Measurements from ENCODE around the gene ICAM1.
A peak's percentile ranks its signal among the peaks of the same experiment; 100 is the strongest.

ICAM1 gene

DNA sequence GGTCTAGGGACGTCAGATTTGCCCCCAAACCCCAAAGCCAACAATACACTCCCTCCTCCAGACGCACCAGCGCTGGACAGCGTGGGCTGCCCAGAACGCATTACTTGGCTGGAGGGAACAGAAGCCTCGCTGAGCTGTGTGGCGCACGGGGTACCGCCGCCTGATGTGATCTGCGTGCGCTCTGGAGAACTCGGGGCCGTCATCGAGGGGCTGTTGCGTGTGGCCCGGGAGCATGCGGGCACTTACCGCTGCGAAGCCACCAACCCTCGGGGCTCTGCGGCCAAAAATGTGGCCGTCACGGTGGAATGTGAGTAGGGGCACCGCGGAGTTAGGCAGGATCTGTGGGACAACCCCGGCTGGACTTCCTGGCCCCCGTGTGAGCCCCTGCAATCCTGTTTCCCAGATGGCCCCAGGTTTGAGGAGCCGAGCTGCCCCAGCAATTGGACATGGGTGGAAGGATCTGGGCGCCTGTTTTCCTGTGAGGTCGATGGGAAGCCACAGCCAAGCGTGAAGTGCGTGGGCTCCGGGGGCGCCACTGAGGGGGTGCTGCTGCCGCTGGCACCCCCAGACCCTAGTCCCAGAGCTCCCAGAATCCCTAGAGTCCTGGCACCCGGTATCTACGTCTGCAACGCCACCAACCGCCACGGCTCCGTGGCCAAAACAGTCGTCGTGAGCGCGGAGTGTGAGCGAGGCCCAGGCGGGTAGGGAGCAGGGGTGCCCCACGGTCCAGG, 22.9 kb downstream of the ICAM1 start:
- no peak for DNase-seq (ENCODE audit: low spot score)

DNA sequence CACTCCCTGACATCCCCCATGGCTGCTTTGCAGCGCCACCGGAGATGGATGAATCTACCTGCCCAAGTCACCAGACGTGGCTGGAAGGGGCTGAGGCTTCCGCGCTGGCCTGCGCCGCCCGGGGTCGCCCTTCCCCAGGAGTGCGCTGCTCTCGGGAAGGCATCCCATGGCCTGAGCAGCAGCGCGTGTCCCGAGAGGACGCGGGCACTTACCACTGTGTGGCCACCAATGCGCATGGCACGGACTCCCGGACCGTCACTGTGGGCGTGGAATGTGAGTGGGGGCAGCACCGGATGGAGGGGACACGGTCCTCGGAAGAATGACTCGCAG, 23.4 kb downstream of the ICAM1 start:
- DNase-seq (ENCODE audit: low spot score) = no peak

DNA sequence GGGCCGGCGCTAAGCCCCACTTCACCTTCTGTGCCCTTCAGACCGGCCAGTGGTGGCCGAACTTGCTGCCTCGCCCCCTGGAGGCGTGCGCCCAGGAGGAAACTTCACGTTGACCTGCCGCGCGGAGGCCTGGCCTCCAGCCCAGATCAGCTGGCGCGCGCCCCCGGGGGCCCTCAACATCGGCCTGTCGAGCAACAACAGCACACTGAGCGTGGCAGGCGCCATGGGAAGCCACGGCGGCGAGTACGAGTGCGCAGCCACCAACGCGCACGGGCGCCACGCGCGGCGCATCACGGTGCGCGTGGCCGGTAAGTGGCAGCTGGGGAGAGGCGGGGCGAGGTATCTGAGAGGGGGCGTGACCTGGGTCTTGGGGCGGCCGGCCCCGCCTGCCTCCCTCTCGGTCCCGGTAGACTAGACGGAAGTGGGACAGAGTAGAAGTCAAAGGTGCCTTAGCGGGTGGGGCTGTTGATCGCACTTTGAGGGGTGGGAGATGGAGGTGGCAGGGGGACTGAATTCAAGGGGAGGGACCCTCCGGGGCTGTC, 24.5 kb downstream of the ICAM1 start:
- DNase-seq (ENCODE audit: low spot score) = no peak

DNA sequence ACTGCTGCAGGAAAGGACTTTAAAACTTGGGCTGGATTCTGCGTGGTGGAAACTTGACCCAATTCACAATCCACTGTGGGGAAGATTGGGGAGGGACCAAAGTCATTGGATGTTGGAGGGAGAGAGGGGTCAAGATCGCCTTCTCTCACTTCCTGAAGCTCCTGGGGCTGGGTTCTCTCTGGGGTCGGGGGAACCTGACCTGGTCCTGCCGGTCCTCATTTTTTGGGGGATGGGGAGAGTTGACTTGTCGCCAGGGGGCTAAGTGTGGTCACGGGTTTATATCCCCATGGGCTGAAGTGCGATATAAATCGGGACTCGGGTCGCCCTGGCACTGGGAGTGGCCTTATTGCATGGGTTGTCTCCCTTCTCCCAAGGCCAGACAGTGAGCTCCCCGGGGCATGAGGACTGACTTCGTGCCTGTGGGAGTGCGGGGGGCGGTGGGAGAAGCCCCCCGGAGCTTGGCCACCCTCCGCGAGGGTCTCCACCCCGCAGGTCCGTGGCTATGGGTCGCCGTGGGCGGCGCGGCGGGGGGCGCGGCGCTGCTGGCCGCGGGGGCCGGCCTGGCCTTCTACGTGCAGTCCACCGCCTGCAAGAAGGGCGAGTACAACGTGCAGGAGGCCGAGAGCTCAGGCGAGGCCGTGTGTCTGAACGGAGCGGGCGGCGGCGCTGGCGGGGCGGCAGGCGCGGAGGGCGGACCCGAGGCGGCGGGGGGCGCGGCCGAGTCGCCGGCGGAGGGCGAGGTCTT, 25.1 kb downstream of the ICAM1 start:
- DNase-seq (ENCODE audit: low spot score) = no peak

- no peak for DNase-seq (ENCODE audit: low spot score)
These were observed 28.9 kb downstream of the ICAM1 start for GRCh38 chr19:10299545-10300458.

DNA sequence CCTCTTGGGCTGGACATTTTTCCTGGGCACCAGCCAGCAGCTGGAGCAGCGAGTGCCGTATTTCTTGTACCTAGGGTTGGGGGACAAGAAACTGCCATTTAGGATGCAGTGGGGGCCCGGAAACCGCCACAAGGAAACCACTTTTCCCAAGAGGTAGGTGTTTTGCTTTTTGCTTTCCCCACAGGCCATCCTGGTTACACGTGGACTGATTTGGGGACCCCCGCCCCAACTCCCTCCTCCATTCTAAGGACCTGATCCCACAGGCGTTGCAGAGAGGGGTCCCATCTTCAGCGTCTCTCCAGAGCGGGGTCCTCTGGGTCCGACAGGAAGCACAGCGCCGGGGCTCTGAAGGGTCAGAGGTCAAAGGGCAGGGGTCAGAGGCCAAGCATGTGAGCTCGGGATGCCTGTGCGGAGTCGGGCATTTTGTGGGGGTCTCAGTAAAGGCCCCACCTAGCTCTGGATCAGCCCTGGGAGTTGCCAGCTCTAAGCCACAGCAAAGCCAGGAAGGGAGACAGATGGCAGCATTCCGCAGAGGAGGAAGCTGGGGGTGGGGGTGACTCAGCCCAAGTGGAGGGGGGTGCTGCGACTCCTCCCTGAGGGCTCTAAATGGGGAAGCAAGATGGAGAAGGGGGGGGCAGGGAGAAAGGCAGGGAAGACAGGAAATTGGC, 34.4 kb downstream of the ICAM1 start:
- no peak for DNase-seq (ENCODE audit: low spot score)

DNA sequence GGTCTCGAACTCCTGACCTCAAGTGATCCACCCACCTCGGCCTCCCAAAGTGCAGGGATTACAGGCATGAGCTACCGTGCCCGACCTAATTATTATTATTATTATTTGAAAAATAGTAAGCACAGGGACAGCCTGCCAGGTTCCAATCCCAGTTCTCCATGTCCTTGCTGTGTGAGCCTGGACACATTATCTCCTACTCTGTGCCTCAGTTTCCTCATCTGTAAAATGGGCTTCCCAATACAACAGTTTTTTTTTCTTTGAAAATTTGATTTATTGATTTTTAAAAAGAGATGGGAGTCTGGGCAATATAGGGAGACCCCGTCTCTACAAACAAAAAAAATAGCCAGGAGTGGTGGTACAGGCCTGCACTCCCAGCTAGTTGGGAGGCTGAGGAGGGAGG, 35.4 kb downstream of the ICAM1 start:
- no peak for DNase-seq (ENCODE audit: low spot score)

GRCh38 chr19:10309423-10309822, 38.5 kb downstream of the ICAM1 start, which contains the start of gene ZGLP1:
Gene ZGLP1, minus strand, starts transcription at chr19:10309815.
- no peak for DNase-seq (ENCODE audit: low spot score)

GRCh38 chr19:10315335-10316214, 44.7 kb downstream of the ICAM1 start, which contains the start of gene FDX2:
Gene FDX2, minus strand, starts transcription at chr19:10316015. Its CDS starts 19 bp downstream, at chr19:10315996.
- peak; percentile 89 for DNase-seq (ENCODE audit: low spot score)

DNA sequence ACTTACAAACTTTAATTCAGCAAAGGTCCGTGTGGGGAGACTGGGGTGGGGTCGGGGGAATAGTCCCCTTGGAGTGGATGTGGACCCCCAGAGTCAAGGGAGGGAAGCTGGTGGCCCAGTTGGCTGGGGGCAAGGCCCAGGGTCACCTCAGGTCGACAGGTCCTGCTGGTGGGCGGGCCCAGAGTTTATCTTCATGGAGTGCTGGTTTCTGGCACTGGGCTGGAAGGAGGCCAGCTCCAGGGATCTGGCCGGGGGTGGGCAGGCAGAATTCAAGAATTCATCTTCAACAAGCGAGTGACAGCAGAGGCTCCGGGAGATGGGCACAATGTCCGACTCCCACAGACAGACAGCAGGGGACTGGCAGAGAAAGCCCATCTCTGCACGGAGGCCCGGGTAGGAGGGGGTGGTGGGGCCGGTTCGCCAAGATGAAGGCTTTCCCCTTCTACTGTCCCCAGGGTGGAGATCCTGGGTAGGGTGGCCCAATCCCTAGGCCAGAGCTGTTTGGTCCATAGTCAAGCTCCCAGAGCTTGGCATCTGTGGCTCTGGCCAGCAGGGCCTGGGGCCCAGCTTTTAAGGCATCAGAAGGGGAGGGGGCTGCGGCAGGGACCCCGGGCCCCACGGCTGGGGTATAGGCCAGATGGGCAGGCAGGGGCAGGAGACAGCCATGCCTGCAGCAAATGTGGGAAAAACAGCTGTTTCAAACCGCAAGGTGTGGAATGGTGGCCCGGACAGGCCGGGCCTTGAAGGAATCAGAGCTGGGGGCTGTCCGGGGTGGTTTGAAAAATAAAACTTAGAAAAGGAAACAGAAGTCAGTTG, 45.5 kb downstream of the ICAM1 start:
- no peak for DNase-seq (ENCODE audit: low spot score)

DNA sequence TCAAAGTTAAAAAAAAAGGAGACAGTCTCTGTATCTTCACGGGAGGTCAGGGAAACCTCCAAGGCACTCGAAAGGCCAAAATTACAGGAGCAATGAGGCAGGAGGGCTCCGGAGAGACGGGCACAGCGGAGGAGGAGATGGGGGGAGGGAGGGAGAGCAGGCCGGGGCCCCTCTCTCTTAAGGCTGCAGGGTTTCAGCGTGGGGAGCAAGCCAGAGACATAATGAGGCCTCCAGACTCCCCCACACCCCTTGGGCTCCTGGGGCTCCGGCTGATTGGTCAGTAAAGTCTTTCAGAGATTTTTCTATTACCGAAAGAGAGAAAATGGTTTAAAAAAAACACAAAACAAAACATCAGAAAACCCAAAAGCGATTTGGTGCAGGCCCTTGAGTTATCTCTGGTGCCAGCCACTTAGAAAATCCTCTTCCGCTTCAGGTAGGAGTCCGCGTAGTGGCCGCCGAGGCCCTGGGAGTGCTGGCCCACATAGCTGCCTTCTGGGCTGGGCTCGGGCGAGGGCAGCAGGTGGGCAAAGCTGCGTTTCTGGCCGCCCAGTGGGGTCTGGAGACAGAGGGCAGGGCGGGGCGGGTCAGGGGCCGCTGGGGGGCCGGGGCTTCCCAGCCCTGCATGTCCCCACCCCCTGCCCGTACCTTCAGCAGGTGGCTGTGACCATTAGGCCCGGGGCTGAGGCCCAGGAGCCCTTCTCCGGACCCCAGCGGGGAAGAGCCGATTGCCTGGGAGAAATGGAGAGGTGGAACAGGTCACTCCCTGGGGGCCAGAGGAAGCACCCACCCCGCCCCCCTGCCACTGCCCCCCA, 46.3 kb downstream of the ICAM1 start:
- DNase-seq (ENCODE audit: low spot score) = no peak

GRCh38 chr19:10317857-10318462, 47.0 kb downstream of the ICAM1 start:
- DNase-seq (ENCODE audit: low spot score) = no peak

- DNase-seq (ENCODE audit: low spot score) = no peak
These were observed 48.1 kb downstream of the ICAM1 start for GRCh38 chr19:10318807-10319682.

GRCh38 chr19:10320602-10321416, 49.9 kb downstream of the ICAM1 start:
- no peak for DNase-seq (ENCODE audit: low spot score)

DNA sequence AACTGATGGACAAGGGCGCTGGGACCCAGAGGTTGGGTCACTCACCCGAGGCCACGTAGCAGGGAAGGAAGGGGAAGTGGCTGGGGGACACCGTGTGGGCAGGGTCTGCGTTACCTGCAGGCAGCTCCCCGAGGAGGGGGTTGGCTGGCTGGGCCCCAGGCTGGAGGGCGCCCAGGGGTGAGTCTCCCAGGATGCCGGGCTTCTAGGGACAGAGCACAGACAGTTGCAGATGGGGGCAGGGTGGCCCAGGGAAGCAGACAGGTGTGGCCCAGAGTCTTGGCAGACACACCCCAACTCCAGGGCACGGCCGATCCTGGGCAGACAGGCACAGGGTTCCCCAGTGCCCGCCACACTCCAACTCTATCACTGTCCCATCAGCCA, 50.5 kb downstream of the ICAM1 start:
- DNase-seq (ENCODE audit: low spot score) = no peak

Data from SW480 (cell line).